Testis (tissue), 2 donors: Measurements from ENCODE around the gene KIF12.

ENCODE experiments used
- POLR2A ChIP-seq: fragments of 450-650 bp; IDR thresholded peaks from one replicate; pipeline ENCODE4 v1.6.1; 2017; ENCODE audit warnings: antibody characterized with exemption, mild to moderate bottlenecking, moderate library complexity
- TF ChIP-seq, protein P1 (sequence below), 3 experiments: fragments of 450-650 bp in 2 of 3; fragments of 200-600 bp in 1 of 3; sonication (generic) in 1 of 3; IDR thresholded peaks; one replicate each; pipeline ENCODE4 v1.5.1; 2016 to 2019; ENCODE audit warnings: antibody characterized with exemption in 3 of 3, mild to moderate bottlenecking in 2 of 3, moderate library complexity in 1 of 3

DNA sequence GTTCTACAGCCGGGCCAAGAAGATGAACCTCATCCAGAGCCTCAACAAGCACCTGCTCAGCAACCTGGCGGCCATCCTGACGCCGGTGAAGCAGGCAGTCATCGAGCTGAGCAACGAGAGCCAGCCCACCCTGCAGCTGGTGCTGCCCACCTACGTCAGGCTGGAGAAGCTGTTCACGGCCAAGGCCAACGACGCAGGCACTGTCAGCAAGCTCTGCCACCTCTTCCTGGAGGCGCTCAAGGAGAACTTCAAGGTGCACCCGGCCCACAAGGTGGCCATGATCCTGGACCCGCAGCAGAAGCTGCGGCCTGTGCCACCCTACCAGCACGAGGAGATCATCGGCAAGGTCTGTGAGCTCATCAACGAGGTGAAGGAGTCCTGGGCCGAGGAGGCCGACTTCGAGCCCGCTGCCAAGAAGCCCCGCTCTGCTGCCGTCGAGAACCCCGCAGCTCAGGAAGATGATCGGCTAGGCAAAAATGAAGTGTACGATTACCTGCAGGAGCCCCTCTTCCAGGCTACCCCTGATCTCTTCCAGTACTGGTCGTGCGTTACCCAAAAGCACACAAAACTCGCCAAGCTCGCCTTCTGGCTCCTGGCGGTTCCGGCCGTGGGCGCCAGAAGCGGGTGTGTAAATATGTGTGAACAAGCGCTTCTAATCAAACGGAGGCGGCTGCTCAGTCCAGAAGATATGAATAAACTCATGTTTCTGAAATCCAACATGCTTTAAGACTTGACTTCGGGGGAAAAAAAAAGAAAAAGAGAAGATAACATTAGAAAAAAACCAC, 49.5 kb downstream of the KIF12 start:
- TF ChIP-seq, protein P1, sequence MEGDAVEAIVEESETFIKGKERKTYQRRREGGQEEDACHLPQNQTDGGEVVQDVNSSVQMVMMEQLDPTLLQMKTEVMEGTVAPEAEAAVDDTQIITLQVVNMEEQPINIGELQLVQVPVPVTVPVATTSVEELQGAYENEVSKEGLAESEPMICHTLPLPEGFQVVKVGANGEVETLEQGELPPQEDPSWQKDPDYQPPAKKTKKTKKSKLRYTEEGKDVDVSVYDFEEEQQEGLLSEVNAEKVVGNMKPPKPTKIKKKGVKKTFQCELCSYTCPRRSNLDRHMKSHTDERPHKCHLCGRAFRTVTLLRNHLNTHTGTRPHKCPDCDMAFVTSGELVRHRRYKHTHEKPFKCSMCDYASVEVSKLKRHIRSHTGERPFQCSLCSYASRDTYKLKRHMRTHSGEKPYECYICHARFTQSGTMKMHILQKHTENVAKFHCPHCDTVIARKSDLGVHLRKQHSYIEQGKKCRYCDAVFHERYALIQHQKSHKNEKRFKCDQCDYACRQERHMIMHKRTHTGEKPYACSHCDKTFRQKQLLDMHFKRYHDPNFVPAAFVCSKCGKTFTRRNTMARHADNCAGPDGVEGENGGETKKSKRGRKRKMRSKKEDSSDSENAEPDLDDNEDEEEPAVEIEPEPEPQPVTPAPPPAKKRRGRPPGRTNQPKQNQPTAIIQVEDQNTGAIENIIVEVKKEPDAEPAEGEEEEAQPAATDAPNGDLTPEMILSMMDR (IDR thresholded peaks at IDR 0.05) = no peak
- no peak for TF ChIP-seq POLR2A
